22Rv1 (cell line): ENCODE data around the gene RAB11A.

Source experiments
- ZFX ChIP-seq: fragments of 450-650 bp; IDR thresholded peaks from 2 replicates; pipeline ENCODE4 v1.6.1; 2017; ENCODE audit warnings: antibody characterized with exemption, borderline replicate concordance
- TF ChIP-seq, protein P1 (sequence below): fragments of 450-650 bp; IDR thresholded peaks from 2 replicates; pipeline ENCODE4 v1.5.1; 2017; ENCODE audit warnings: mild to moderate bottlenecking

DNA sequence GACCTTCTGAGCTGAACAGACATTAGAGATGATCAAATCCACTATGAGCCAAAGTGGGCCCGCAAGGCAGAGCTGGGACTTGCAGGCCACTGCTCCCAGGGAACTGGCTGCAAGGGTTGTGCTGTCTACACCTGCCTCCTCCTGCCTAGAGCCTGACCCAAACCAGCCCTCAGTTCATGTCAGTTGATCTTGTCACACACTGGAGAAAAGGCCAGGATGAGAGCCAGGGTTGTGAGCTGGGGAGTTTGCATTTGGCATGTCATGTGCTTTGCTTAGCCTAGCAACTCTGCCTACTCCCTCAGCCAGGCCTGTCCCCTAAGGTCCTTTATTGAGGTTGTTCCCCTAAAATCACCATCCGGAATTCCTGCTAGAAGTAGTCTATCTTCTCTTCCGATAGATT is 67.8 kb downstream of the RAB11A start:
- TF ChIP-seq, protein P1, sequence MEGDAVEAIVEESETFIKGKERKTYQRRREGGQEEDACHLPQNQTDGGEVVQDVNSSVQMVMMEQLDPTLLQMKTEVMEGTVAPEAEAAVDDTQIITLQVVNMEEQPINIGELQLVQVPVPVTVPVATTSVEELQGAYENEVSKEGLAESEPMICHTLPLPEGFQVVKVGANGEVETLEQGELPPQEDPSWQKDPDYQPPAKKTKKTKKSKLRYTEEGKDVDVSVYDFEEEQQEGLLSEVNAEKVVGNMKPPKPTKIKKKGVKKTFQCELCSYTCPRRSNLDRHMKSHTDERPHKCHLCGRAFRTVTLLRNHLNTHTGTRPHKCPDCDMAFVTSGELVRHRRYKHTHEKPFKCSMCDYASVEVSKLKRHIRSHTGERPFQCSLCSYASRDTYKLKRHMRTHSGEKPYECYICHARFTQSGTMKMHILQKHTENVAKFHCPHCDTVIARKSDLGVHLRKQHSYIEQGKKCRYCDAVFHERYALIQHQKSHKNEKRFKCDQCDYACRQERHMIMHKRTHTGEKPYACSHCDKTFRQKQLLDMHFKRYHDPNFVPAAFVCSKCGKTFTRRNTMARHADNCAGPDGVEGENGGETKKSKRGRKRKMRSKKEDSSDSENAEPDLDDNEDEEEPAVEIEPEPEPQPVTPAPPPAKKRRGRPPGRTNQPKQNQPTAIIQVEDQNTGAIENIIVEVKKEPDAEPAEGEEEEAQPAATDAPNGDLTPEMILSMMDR = no peak
- TF ChIP-seq ZFX = no peak
